Neural cell (in vitro differentiated cells): ENCODE results near the gene INSRR. TPM values are rescaled to one million over a fixed set of nuclear protein-coding genes. Genes with fewer than 3 reads are reported as not detected.

Experiments
- H2AFZ ChIP-seq: fragments of 200-600, 300-800 bp; sonication (generic), shearing (Covaris generic); 2 replicates; pipeline ENCODE4 v1.6.0; 2014; ENCODE audit warnings: low read depth, mild to moderate bottlenecking, antibody characterized with exemption, low read length, moderate library complexity
- H3F3A ChIP-seq: fragments of 200-600 bp; shearing (Covaris generic); 2 replicates; pipeline ENCODE4 v1.6.1; 2016; ENCODE audit warnings: mild to moderate bottlenecking, moderate library complexity, mixed read lengths, antibody characterized with exemption, low read length; ENCODE audit not compliant: insufficient read depth, poor library complexity, severe bottlenecking
- H3K27ac ChIP-seq: fragments of 200-600, 300-800 bp; sonication (generic), shearing (Covaris generic); 2 replicates; pipeline ENCODE4 v1.5.1; 2014; ENCODE audit warnings: mild to moderate bottlenecking, low read length, moderate library complexity
- H3K27me3 ChIP-seq: fragments of 300-800, 200-600 bp; sonication (generic), shearing (Covaris generic); 2 replicates; pipeline ENCODE4 v1.6.0; 2014; ENCODE audit warnings: mild to moderate bottlenecking, low read depth, low read length, moderate library complexity; ENCODE audit not compliant: insufficient read depth
- H3K36me3 ChIP-seq: fragments of 300-800, 200-600 bp; sonication (generic), shearing (Covaris generic); 2 replicates; pipeline ENCODE4 v1.5.1; 2014; ENCODE audit warnings: mild to moderate bottlenecking, antibody characterized with exemption, low read length, moderate library complexity; ENCODE audit not compliant: insufficient read depth
- H3K4me2 ChIP-seq: fragments of 300-800, 200-600 bp; sonication (generic), shearing (Covaris generic); 2 replicates; pipeline ENCODE4 v1.6.0; 2014; ENCODE audit warnings: mild to moderate bottlenecking, low read length
- H3K4me3 ChIP-seq: fragments of 300-800, 200-600 bp; sonication (generic), shearing (Covaris generic); 2 replicates; pipeline ENCODE4 v1.5.1; 2014; ENCODE audit warnings: mild to moderate bottlenecking, low read length, moderate library complexity
- H3K79me2 ChIP-seq: fragments of 200-600 bp; shearing (Covaris generic); replicated peaks from 2 replicates; pipeline ENCODE4 v1.6.0; 2014; ENCODE audit warnings: mild to moderate bottlenecking, low read length, moderate library complexity; ENCODE audit not compliant: insufficient read depth
- H3K9ac ChIP-seq: fragments of 300-800, 200-600 bp; sonication (generic), shearing (Covaris generic); 2 replicates; pipeline ENCODE4 v1.6.1; 2016; ENCODE audit warnings: mild to moderate bottlenecking, low read length, mixed read lengths
- H3K9me2 ChIP-seq: fragments of 200-600 bp; shearing (Covaris generic); 2 replicates; pipeline ENCODE4 v1.6.1; 2016; ENCODE audit warnings: mild to moderate bottlenecking, low read length, mixed read lengths; ENCODE audit not compliant: insufficient read depth
- H3K9me3 ChIP-seq: fragments of 200-600, 300-800 bp; sonication (generic), shearing (Covaris generic); 2 replicates; pipeline ENCODE4 v1.6.1; 2016; ENCODE audit warnings: mild to moderate bottlenecking, mixed run types, low read length, moderate library complexity, mixed read lengths
- H4K20me1 ChIP-seq: fragments of 200-600 bp; shearing (Covaris generic); 2 replicates; pipeline ENCODE4 v1.6.1; 2016; ENCODE audit warnings: mild to moderate bottlenecking, mixed run types; ENCODE audit not compliant: insufficient read depth
- CTCF ChIP-seq: fragments of 450-650 bp; IDR thresholded peaks from 2 replicates; pipeline ENCODE4 v1.5.1; 2014; ENCODE audit warnings: antibody characterized with exemption, mild to moderate bottlenecking, moderate library complexity; ENCODE audit not compliant: poor library complexity, severe bottlenecking
- EP300 ChIP-seq: fragments of 450-650 bp; conservative IDR thresholded peaks from 2 replicates; pipeline ENCODE4 v1.6.1; 2014; ENCODE audit warnings: antibody characterized with exemption, mild to moderate bottlenecking, moderate library complexity; ENCODE audit not compliant: poor library complexity, severe bottlenecking
- EZH2 ChIP-seq: fragments of 200-600, 300-800 bp; shearing (Covaris generic), sonication (generic); IDR thresholded peaks from 2 replicates; pipeline ENCODE4 v1.6.1; 2014; ENCODE audit warnings: antibody characterized with exemption, low read length, borderline replicate concordance, mild to moderate bottlenecking; ENCODE audit not compliant: insufficient read depth, poor library complexity, severe bottlenecking
- MXI1 ChIP-seq: fragments of 450-650 bp; conservative IDR thresholded peaks from 2 replicates; pipeline ENCODE4 v1.6.1; 2014; ENCODE audit warnings: antibody characterized with exemption, mild to moderate bottlenecking; ENCODE audit not compliant: poor library complexity, severe bottlenecking
- POLR2AphosphoS5 ChIP-seq: IDR thresholded peaks from 2 replicates; pipeline ENCODE4 v1.6.1; 2012
- RAD21 ChIP-seq: fragments of 450-650 bp; conservative IDR thresholded peaks from 2 replicates; pipeline ENCODE4 v1.6.1; 2014; ENCODE audit warnings: antibody characterized with exemption, mild to moderate bottlenecking, moderate library complexity
- REST ChIP-seq: IDR thresholded peaks from 2 replicates; pipeline ENCODE4 v1.6.1; 2012; ENCODE audit warnings: borderline replicate concordance
- SMC3 ChIP-seq: fragments of 450-650 bp; conservative IDR thresholded peaks from 2 replicates; pipeline ENCODE4 v1.6.1; 2014; ENCODE audit warnings: antibody characterized with exemption, mild to moderate bottlenecking, moderate library complexity; ENCODE audit not compliant: poor library complexity
- TAF1 ChIP-seq: IDR thresholded peaks from 2 replicates; pipeline ENCODE4 v1.6.1; 2012; ENCODE audit warnings: low read depth
- polyA plus RNA-seq: library from polyadenylated mRNA; depleted of rRNA; stranded (reverse); fragments of >200 nt; gene quantifications from 2 replicates; pipeline ENCODE4 v1.2.3, GENCODE V29; 2014

The INSRR gene
- polyA plus RNA-seq, 1 donor from 2014 or later, result 3.0 TPM

DNA sequence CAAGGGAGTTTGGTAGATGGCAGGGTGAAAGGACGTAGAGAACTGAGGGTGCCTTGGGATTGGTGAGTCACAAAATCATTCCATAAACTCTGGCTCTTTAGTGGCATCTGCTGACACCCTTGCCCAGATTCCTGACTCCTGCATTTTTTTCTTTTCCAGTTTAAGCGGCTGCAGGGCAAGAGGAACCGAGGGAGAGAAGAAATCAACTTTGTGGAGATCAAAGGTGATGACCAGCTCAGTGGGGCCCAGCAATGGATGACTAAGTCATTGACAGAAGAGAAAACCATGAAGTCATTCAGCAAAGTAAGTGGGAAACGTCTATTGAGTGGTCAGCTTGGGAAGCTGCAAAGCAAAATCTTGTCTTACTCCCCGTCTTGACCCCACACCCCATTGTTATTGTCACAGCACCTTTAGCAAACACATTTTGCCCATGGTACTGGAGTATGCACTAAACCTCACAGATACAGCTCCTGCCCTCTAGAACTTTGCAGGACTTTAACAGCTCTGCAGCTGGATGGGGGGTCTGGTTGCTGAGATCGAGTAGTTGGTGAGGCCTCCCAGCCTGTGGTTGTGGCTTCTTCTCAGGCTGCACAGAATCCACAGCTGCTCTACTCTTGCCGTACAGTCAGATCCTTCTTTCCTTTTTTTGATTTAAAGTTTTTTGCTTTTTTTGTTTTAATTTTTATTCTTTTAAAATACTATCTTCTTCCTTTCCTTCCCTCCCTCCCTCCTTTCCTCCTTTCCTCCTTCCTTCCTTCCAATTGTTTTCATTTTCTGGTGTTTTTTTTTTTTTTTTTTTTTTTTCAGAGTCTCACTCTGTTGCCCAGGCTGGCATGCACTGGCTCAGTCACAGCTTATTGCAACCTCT is 64.2 kb downstream of the INSRR start:
- Histone ChIP-seq H3K9me3 (no peaks in the 10 kb centered on the region), H3K9ac (no peak overlapping the region), H4K20me1 (no peaks in the 10 kb centered on the region), H3F3A (no peaks in the 10 kb centered on the region), H3K27me3 (no peaks in the 10 kb centered on the region), H2AFZ (no peak overlapping the region), H3K4me3 (no peak overlapping the region), H3K79me2 (no peaks in the 10 kb centered on the region), H3K9me2 (no peaks in the 10 kb centered on the region), H3K36me3 (peaks cover 3% of the 10 kb centered on the region), H3K27ac (no peak overlapping the region), H3K4me2 (no peak overlapping the region)
- TF ChIP-seq RAD21 (no peak), POLR2AphosphoS5 (no peak), MXI1 (no peak), CTCF (no peak), SMC3 (no peak), EZH2 (no peak), REST (no peak), EP300 (no peak), TAF1 (no peak)

Other genes starting within 250 kb of the INSRR start
- 22.9 and 24.6 TPM in 2 replicates for gene HAPLN2, start 239.7 kb downstream of the INSRR start, polyA plus RNA-seq
- 0.58 TPM in 1 of 2 replicates, not detected in the other for gene BCAN, start 217.0 kb downstream of the INSRR start, polyA plus RNA-seq
- gene NES, start 181.7 kb downstream of the INSRR start, polyA plus RNA-seq, result 9.9 and 13.7 TPM in 2 replicates
- 3.4 and 7.7 TPM in 2 replicates for gene CRABP2, start 153.5 kb downstream of the INSRR start, polyA plus RNA-seq
- 11.9 and 13.1 TPM in 2 replicates for gene METTL25B, start 130.6 kb downstream of the INSRR start, polyA plus RNA-seq
- 8.5 and 13.1 TPM in 2 replicates for gene ISG20L2, start 130.4 kb downstream of the INSRR start, polyA plus RNA-seq
- gene MRPL24, start 118.0 kb downstream of the INSRR start, polyA plus RNA-seq, result 34.4 and 56.5 TPM in 2 replicates
- gene HDGF, start 107.4 kb downstream of the INSRR start, polyA plus RNA-seq, result 138 and 146 TPM in 2 replicates
- 17.5 and 23.3 TPM in 2 replicates for gene PRCC, start 91.6 kb downstream of the INSRR start, polyA plus RNA-seq
- not detected in 2 replicates for gene SH2D2A, start 42.3 kb downstream of the INSRR start, polyA plus RNA-seq
- 4.9 and 7.7 TPM in 2 replicates for gene NTRK1, start 1.7 kb upstream of the INSRR start, polyA plus RNA-seq
- gene PEAR1, start 34.6 kb upstream of the INSRR start, polyA plus RNA-seq, result not detected in 2 replicates
- not detected in 2 replicates for gene LRRC71, start 61.5 kb upstream of the INSRR start, polyA plus RNA-seq
- gene ARHGEF11, start 186.6 kb upstream of the INSRR start, polyA plus RNA-seq, result 33.2 and 42.8 TPM in 2 replicates
- gene ETV3L, start 240.7 kb upstream of the INSRR start, polyA plus RNA-seq, result not detected in 2 replicates